HG02884 (cell line): ENCODE results near the gene CDCP1.

Source experiments
- ATAC-seq: cut with Tn5 transposase; IDR thresholded peaks from one replicate; pipeline ENCODE4 v1.9.1; 2021; ENCODE audit warnings: mild to moderate bottlenecking, moderate library complexity; ENCODE audit not compliant: unreplicated experiment

CDCP1 gene

GRCh38 chr3:45139372-45140140 is 6.6 kb downstream of the CDCP1 start:
- no peak for ATAC-seq

- ATAC-seq: no peak
These were observed 8.5 kb downstream of the CDCP1 start for GRCh38 chr3:45137656-45138181.

GRCh38 chr3:45135959-45136358 is 10.2 kb downstream of the CDCP1 start:
- no peak for ATAC-seq

GRCh38 chr3:45134758-45135521 is 11.2 kb downstream of the CDCP1 start:
- no peak for ATAC-seq

GRCh38 chr3:45132568-45133211 is 13.5 kb downstream of the CDCP1 start:
- ATAC-seq: no peak

- ATAC-seq: no peak
These were observed 15.0 kb downstream of the CDCP1 start for GRCh38 chr3:45131201-45131600.

- ATAC-seq: no peak
These were observed 15.7 kb downstream of the CDCP1 start for GRCh38 chr3:45130476-45130875.

- ATAC-seq: no peak
These were observed 17.2 kb downstream of the CDCP1 start for GRCh38 chr3:45128950-45129349.

- ATAC-seq: no peak
These were observed 18.9 kb downstream of the CDCP1 start for GRCh38 chr3:45127130-45127822.

- ATAC-seq: no peak
These were observed 19.4 kb downstream of the CDCP1 start for GRCh38 chr3:45126730-45127129.

GRCh38 chr3:45125550-45126026 is 20.6 kb downstream of the CDCP1 start:
- no peak for ATAC-seq

- no peak for ATAC-seq
These were observed 21.2 kb downstream of the CDCP1 start for GRCh38 chr3:45124956-45125355.

GRCh38 chr3:45124352-45124751 is 21.8 kb downstream of the CDCP1 start:
- no peak for ATAC-seq

GRCh38 chr3:45123581-45124269 is 22.5 kb downstream of the CDCP1 start:
- no peak for ATAC-seq

- no peak for ATAC-seq
These were observed 23.1 kb downstream of the CDCP1 start for GRCh38 chr3:45123030-45123429.

GRCh38 chr3:45120359-45121158 is 25.6 kb downstream of the CDCP1 start:
- ATAC-seq: no peak

- no peak for ATAC-seq
These were observed 26.3 kb downstream of the CDCP1 start for GRCh38 chr3:45119824-45120358.

GRCh38 chr3:45119376-45119775 is 26.8 kb downstream of the CDCP1 start:
- ATAC-seq: no peak

- ATAC-seq: no peak
These were observed 27.5 kb downstream of the CDCP1 start for GRCh38 chr3:45118615-45119071.
